NCI-H187 (cell line): ENCODE data around the gene SLC25A25.

Experiments
- DNase-seq, 2 experiments: peaks; one replicate each; lab custom pipeline; 2025; lab: John Stamatoyannopoulos, UW

Gene SLC25A25

DNA sequence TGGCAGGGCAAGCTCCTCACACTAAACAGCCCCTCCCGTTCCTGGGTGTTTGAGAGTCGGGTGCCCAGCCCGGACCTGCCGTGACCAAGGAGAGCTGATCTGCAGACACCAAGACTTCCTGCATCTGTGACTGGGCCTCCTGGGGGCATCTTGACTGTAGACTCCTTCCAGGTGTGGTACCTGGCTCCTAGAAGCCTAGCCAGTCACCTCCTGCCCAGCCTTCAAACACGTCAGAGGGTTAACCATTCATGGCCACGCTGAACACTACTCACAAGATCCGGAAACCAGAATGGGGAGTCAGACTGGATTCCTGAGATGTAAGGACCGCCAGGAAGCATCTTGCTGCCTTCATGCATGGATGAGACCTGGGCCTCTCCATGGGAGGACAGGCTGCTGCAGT is 77.5 kb downstream of the SLC25A25 start:
- no peak for DNase-seq

DNA sequence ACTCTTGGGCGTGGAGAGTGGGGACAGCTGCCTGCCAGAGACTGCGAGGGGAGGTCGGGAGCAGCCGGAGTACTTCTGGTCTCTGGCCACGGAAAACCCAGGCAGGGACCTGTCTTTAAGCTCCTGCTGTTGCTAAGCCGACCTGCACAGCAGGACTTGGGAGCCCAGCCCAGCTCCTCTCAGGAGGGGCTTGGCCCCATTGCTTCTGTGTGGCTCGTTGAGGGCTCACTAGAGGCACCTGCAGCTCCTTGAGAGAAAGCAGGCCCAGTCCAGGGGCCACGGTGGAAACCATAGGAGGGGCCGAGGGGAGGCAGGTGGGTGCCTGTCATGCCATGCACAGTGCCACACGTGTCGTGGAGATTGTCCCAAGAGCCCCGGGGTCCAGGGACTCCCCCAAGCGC is 77.9 kb downstream of the SLC25A25 start:
- DNase-seq, result no peak

- no peak for DNase-seq
Observed at GRCh38 chr9:128146591-128147120, 78.6 kb downstream of the SLC25A25 start.

- DNase-seq, result no peak
Observed at GRCh38 chr9:128148509-128149000, 80.5 kb downstream of the SLC25A25 start.

- DNase-seq, result no peak
Observed at GRCh38 chr9:128149001-128149701, 81.1 kb downstream of the SLC25A25 start, which contains the start of gene LCN2. TSS of gene LCN2 (plus strand) at chr9:128149453. CDS start at chr9:128149526, 73 bp downstream.

DNA sequence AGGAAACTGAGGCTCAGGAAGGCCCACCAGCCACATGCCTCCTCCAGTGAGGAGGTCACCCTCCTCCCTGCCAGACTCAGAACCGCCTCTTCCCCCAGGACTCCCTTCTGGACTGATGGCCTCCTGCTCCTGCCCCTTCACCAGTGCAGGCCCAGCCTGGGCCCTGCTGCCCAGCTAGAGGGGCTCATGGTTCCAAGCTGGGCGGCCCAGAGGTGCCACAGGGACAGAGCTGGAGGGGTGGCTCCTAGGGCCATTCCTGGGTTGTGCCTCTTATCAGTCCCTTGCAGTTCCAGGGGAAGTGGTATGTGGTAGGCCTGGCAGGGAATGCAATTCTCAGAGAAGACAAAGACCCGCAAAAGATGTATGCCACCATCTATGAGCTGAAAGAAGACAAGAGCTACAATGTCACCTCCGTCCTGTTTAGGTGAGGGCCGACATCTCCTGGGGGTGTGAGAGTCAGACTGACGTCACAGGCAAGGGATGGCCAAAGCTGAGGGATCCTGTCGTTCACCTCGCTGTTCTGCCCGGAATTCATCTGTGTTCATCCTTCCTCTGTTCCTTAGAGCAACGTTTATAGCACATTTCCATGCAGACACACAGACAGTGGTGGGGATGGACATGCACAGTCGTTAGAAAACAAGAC is 82.0 kb downstream of the SLC25A25 start:
- DNase-seq, result no peak

DNA sequence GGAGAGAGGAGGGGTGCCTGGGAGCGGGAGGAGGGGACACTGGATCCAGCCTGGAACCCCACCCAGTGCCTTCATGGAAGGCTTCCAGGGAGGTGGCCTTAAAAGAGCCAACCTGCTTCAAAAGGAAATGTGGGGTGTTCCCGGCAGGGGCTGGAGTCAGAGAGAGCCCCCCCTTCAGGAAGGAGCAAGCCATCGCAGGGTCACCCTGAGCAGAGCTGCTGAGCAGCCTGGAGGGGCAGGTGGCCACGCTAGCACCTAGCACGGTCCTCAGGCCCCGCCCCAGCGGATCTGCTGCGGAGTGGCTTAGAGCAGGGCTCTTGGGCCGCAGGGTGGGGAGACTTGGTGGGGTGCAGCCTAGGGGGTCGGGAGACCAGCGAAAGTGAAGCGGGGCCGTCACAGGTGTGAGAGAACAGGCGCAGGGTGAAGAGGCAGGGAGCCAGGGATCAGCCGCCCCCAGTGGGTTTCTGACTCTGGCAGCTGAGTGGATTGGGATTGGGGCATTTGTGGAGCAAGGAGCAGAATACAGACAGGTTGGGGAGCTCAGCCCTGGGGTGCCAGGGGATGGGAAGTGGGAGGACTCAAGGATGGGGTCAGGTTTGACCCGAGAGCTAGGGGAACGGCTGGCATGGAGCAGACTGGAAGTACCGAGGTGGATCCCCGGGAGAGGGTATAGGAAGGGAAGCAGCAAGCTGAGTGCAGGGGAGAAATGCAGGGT is 82.7 kb downstream of the SLC25A25 start:
- DNase-seq, result no peak

GRCh38 chr9:128151309-128152132 is 83.5 kb downstream of the SLC25A25 start:
- DNase-seq, result no peak

- no peak for DNase-seq
Observed at GRCh38 chr9:128152133-128153059, 84.4 kb downstream of the SLC25A25 start.

GRCh38 chr9:128153060-128153946 is 85.3 kb downstream of the SLC25A25 start:
- DNase-seq, result no peak

GRCh38 chr9:128153947-128154695 is 86.1 kb downstream of the SLC25A25 start:
- no peak for DNase-seq

GRCh38 chr9:128155736-128156500 is 87.9 kb downstream of the SLC25A25 start:
- no peak for DNase-seq
